ENCODE data around the gene RPS15. TPM values are rescaled to one million over a fixed set of nuclear protein-coding genes. Genes with fewer than 3 reads are reported as not detected.
A peak's percentile ranks its signal among the peaks of the same experiment; 100 is the strongest.

The RPS15 gene
- total RNA-seq, 4 donors from 2014 or later: 1,291 to 3,466 (median 2,344) TPM

DNA sequence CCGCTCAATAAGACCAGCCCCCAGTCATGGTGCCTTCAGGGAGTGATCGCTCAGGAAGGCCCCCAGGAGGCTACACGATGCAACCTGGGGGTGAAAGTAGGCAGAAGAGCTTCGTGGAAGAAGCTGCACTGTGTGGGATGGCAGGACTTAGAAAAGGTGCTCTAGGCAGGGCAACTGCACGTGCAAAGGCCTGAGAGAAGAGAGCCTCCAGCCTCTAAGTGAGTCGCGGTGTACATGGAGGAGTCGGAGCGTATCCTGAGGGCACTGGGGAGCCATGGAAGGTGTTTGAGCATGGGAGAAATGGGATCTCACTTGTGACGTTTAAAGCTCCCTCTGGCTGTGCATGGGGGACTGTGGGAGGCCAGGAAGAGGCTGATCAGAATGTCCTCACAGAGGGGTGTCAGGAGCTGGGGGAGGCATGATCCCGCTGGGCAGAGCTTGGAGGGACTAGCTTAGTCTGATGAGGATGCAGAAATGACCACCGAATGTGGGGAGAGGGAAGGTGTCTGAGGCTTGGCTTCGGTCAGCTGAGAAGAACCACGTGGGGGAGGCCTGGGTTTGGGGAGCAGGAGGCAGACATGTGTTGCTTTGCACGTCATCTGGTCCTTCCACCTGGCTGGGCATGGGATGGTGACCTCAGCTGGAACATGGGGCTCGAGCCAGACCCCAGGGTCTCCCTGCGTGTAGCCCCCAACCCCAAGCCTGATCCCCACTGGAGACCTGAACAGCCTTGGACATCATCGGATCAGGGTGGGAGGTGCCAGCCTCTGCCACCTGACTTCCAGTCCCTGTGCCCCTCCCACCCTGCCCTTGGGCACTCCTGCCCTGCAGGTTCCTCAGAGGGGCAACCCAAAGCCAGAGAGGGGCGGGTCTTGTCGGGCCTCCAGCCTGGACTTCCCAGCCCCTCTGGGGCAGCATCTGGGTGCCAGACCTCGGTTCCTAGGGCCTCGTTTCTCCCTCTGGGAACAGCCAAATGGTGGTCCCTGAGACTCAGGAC is 12.8 kb downstream of the RPS15 start:
- WGBS, 2 donors (ENCODE audit: low coverage in 1 of 2): 48 to 53% methylated on average over 3 to 12 of the region's 22 CpGs
- Histone ChIP-seq H3K9me3 (no peaks in the 10 kb centered on the region), H3K36me3 (no peaks in the 10 kb centered on the region), H3K27me3 (peaks cover 100% of the 10 kb centered on the region), H3K4me3 (no peak overlapping the region), H3K4me1 (peaks cover 0 to 64% (median 22%) of the 10 kb centered on the region in 3 donors), H3K27ac (no peak overlapping the region)
- no peak for ATAC-seq
- TF ChIP-seq, protein P1, sequence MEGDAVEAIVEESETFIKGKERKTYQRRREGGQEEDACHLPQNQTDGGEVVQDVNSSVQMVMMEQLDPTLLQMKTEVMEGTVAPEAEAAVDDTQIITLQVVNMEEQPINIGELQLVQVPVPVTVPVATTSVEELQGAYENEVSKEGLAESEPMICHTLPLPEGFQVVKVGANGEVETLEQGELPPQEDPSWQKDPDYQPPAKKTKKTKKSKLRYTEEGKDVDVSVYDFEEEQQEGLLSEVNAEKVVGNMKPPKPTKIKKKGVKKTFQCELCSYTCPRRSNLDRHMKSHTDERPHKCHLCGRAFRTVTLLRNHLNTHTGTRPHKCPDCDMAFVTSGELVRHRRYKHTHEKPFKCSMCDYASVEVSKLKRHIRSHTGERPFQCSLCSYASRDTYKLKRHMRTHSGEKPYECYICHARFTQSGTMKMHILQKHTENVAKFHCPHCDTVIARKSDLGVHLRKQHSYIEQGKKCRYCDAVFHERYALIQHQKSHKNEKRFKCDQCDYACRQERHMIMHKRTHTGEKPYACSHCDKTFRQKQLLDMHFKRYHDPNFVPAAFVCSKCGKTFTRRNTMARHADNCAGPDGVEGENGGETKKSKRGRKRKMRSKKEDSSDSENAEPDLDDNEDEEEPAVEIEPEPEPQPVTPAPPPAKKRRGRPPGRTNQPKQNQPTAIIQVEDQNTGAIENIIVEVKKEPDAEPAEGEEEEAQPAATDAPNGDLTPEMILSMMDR (IDR thresholded peaks at IDR 0.05): no peak
- no peak for TF ChIP-seq POLR2A (IDR thresholded peaks at IDR 0.05)
- no peak for TF ChIP-seq EP300 (IDR thresholded peaks at IDR 0.05)
- no peak for TF ChIP-seq POLR2AphosphoS5 (IDR thresholded peaks at IDR 0.05)

DNA sequence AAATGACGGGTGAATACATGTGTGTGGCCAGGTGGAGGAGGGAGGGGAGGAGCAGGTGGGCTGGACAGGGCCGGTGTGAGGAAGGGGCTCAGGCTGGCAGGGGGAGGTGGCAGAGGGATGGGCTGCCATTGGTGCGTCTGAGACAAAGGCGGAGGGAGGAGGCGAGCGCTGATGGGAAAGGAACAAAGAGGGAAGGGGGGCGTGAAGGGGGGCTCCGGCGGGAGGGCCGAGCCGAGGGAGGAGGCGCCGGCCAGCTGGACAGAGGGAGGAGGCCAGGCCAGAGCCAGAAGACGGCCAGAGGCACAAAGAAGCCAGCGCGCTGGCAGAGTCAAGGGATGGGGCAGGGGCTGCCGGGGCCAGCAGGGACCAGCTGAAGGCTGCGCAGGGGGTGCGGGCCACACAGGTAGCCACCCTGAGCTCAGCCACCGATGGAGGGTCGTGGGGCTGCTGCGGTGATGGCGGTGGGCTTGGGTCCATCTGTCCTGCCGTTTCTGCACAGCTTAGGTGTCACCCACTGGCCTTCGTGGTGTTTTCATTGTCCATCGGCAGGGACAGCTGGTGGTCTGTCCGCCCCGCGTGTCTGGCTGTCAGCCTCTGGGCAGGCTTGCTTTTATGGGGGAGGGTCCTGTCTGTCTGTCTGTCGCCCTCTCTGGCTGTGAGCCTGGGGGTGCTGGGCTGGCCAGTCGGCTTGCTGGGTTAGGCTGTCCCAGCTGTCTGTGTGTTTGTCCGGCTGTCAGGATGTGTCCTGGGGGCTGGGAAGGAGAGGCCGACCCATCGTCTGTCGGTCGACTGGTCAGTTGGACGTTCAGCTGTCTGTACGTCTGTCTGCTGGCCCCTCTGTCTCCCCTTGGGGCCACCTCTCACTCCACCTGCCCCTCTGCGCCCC is 14.0 kb downstream of the RPS15 start:
- no peak for ATAC-seq
- H3K9me3 ChIP-seq: no peaks in the 10 kb centered on the region
- peaks cover 100% of the 10 kb centered on the region for H3K27me3 ChIP-seq
- no peak overlapping the region for H3K4me3 ChIP-seq
- no peaks in the 10 kb centered on the region for H3K36me3 ChIP-seq
- TF ChIP-seq, protein P1 (IDR thresholded peaks at IDR 0.05): no peak
- no peak for TF ChIP-seq POLR2A (IDR thresholded peaks at IDR 0.05)
- no peak for TF ChIP-seq POLR2AphosphoS5 (IDR thresholded peaks at IDR 0.05)
- no peak for TF ChIP-seq EP300 (IDR thresholded peaks at IDR 0.05)
- 0 to 9% methylated on average over 4 to 18 of the region's 39 CpGs for WGBS, 2 donors (ENCODE audit: low coverage in 1 of 2)
- no peak overlapping the region for H3K27ac ChIP-seq
- peaks cover 0 to 64% (median 14%) of the 10 kb centered on the region in 3 donors for H3K4me1 ChIP-seq

DNA sequence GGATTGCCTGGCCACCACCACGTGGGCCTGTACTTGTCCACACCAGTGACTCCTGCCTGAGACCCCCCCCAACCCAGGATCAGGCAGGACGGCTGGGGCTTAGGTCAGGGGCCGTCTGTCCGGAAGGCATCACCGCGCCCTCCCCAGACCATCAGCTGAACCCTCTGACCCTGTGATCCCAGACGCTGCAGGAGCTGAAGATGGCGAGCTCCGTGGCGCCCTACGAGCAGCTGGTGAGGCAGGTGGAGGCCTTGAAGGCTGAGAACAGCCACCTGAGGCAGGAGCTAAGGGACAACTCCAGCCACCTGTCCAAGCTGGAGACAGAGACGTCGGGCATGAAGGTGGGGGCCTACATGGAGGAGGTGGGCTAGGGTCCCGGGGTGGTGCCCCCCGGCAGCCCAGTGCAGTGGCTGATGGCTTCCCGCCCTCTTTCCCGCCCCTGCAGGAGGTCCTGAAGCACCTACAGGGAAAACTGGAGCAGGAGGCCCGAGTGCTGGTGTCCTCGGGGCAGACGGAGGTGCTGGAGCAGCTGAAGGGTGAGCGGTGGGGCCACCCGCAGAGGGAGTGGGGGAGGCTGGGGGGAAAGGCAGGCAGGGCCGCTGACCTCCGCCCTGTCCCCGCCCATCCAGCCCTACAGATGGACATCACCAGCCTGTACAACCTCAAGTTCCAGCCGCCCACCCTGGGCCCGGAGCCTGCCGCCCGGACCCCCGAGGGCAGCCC is 14.8 kb downstream of the RPS15 start:
- Histone ChIP-seq H3K36me3 (no peaks in the 10 kb centered on the region), H3K27me3 (peaks cover 100% of the 10 kb centered on the region), H3K4me3 (no peak overlapping the region), H3K4me1 (peaks cover 0 to 65% (median 14%) of the 10 kb centered on the region in 3 donors), H3K9me3 (no peaks in the 10 kb centered on the region), H3K27ac (peak overlapping the region in 1 of 4 donors; percentile 38)
- no peak for ATAC-seq
- TF ChIP-seq POLR2AphosphoS5 (IDR thresholded peaks at IDR 0.05) (no peak), EP300 (IDR thresholded peaks at IDR 0.05) (no peak), POLR2A (IDR thresholded peaks at IDR 0.05) (no peak)
- TF ChIP-seq, protein P1 (IDR thresholded peaks at IDR 0.05): no peak
- WGBS, 2 donors (ENCODE audit: low coverage in 1 of 2): no CpG with 5 or more reads among the region's 30 CpGs

DNA sequence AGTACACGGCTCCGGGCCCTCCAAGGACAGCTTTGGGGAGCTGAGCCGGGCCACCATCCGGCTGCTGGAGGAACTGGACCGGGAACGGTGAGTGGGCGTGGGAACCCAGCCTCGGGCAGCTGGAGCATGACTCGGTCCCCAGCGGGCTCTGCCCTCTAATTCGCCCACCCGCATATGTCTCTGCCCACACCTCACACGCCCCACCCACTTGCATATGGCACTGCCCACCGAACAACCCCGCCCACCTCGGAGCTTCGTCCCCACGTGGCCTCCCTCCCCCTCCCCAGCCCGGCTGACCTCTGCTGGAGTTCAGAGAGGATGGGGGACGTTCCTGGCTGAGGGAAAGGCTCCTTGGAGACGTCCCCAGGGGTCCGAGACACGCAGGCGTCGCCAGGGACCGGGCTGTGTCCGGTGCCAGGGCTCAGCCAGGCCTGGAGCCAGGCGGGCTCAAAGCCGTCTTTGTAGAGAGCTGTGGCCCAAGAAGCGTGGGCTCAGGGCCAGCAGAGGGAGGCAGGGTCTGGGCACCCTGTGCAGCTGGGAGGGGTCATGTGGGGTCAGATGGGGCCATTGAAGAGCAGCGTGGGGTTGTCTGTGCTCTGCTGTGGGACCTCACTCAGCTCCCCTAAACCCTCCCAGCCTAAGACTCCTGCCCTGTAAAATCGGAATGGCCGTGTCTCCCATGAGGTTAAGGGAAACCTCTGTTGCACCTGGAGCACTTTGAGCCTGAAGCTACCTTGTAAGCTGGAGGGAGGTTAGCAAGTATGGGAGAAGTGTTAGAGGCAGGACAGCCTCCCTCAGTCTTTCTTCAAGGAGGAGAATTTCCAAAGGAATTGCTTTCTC is 15.5 kb downstream of the RPS15 start:
- Histone ChIP-seq H3K4me1 (peaks cover 0 to 65% (median 14%) of the 10 kb centered on the region in 3 donors), H3K27me3 (peaks cover 98% of the 10 kb centered on the region), H3K36me3 (no peaks in the 10 kb centered on the region), H3K27ac (peak overlapping the region in 1 of 4 donors; percentile 38), H3K9me3 (no peaks in the 10 kb centered on the region), H3K4me3 (no peak overlapping the region)
- WGBS, 2 donors (ENCODE audit: low coverage in 1 of 2): 29 to 60% methylated on average over 5 to 10 of the region's 33 CpGs
- TF ChIP-seq EP300 (IDR thresholded peaks at IDR 0.05) (no peak), POLR2AphosphoS5 (IDR thresholded peaks at IDR 0.05) (no peak), POLR2A (IDR thresholded peaks at IDR 0.05) (no peak)
- TF ChIP-seq, protein P1 (IDR thresholded peaks at IDR 0.05): no peak
- peak; percentile 34 for ATAC-seq
